Esophagus (tissue), 2 donors: ENCODE data around the gene DMRT1. TPM values are rescaled to one million over a fixed set of nuclear protein-coding genes. Genes with fewer than 3 reads are reported as not detected.

ENCODE experiments used
- polyA plus RNA-seq, 2 donors: library from polyadenylated mRNA; stranded (reverse); fragments of 200-250 nt; gene quantifications; one replicate each; pipeline ENCODE4 v1.2.3, GENCODE V29; 2013
- donor health status: healthy with polysubstance abuse.
- donor health status: Bipolar disorder and iron deficiency.

Gene DMRT1
- polyA plus RNA-seq, 2 donors, result not detected

Other genes starting within 250 kb of the DMRT1 start
- gene DMRT3, start 135.0 kb downstream of the DMRT1 start, polyA plus RNA-seq, result under 1 TPM; 0.20 to 0.22 TPM
- under 1 TPM; 0.08 to 0.14 TPM for gene DMRT2, start 208.7 kb downstream of the DMRT1 start, polyA plus RNA-seq